GM12878 (cell line): ENCODE measurements around the gene TMEM30A.

ENCODE experiments used
- EP300 ChIP-seq, 2 experiments: fragments of 150-350 bp in 1 of 2; IDR thresholded peaks; 2 replicates each; pipeline ENCODE4 v1.6.1; 2011 to 2012; ENCODE audit warnings: low read depth in 2 of 2, low read length in 2 of 2, borderline replicate concordance in 1 of 2, improper control_type of control experiment in 1 of 2, inconsistent platforms in 1 of 2; ENCODE audit not compliant: control insufficient read depth in 1 of 2
- POLR2A ChIP-seq: IDR thresholded peaks from 2 replicates; pipeline ENCODE4 v1.6.1; 2011; ENCODE audit warnings: low read depth, mild to moderate bottlenecking, low read length
- RCOR1 ChIP-seq: conservative IDR thresholded peaks from 2 replicates; pipeline ENCODE4 v1.6.1; 2012; ENCODE audit warnings: low read depth, low read length, improper control_type of control experiment
- RFX5 ChIP-seq: IDR thresholded peaks from 2 replicates; pipeline ENCODE4 v1.6.1; 2011; ENCODE audit warnings: low read depth, low read length, improper control_type of control experiment
- ZZZ3 ChIP-seq: IDR thresholded peaks from 2 replicates; pipeline ENCODE4 v1.6.1; 2011; ENCODE audit warnings: low read depth; ENCODE audit not compliant: control insufficient read depth, insufficient read length
- TF ChIP-seq, protein P1 (sequence below), 3 experiments: IDR thresholded peaks in 2 of 3; conservative IDR thresholded peaks in 1 of 3; 2 replicates each; pipeline ENCODE4 v1.5.1; 2011; ENCODE audit warnings: low read depth in 3 of 3, low read length in 3 of 3, mild to moderate bottlenecking in 3 of 3, control low read depth in 2 of 3, moderate library complexity in 2 of 3, inconsistent platforms in 1 of 3, mixed read lengths in 1 of 3; ENCODE audit not compliant: control insufficient read depth in 2 of 3, insufficient read depth in 1 of 3; ENCODE audit errors: extremely low read depth in 1 of 3
- TF ChIP-seq, protein P2 (sequence below): IDR thresholded peaks from 2 replicates; pipeline ENCODE4 v1.6.1; 2011; ENCODE audit warnings: mild to moderate bottlenecking, low read depth, low read length, moderate library complexity; ENCODE audit not compliant: insufficient replicate concordance
- TF ChIP-seq, protein P3 (sequence below): IDR thresholded peaks from 2 replicates; pipeline ENCODE4 v1.6.1; 2012; ENCODE audit warnings: low read length, inconsistent platforms

DNA sequence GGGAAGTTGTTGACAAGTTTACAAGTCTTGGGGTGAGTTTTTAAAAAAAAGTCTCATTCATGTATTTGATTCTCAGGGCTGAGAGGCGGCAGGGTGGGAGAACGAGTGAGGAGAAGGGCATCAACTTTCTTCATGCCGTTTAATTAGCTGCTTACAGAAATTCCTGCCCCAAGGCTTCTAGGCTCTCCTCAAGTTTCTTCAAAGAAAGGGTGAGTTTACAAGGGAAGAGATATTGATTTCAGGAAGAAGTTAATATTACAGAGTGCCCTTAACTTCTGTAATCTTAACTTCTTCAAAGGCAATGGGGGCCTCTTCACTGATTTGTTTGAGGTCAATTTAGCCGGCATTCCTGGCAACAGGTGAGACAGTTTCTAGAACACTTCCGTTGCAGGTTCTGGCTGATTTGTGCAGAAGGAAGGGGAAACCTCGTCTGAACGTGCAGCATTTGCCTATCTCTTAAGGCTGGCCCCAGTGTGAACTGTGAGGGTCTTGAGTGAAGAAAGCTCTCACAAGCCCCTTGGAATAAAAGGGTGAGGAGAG, 75.3 kb downstream of the TMEM30A start:
- TF ChIP-seq, protein P1, sequence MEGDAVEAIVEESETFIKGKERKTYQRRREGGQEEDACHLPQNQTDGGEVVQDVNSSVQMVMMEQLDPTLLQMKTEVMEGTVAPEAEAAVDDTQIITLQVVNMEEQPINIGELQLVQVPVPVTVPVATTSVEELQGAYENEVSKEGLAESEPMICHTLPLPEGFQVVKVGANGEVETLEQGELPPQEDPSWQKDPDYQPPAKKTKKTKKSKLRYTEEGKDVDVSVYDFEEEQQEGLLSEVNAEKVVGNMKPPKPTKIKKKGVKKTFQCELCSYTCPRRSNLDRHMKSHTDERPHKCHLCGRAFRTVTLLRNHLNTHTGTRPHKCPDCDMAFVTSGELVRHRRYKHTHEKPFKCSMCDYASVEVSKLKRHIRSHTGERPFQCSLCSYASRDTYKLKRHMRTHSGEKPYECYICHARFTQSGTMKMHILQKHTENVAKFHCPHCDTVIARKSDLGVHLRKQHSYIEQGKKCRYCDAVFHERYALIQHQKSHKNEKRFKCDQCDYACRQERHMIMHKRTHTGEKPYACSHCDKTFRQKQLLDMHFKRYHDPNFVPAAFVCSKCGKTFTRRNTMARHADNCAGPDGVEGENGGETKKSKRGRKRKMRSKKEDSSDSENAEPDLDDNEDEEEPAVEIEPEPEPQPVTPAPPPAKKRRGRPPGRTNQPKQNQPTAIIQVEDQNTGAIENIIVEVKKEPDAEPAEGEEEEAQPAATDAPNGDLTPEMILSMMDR (IDR thresholded peaks at IDR 0.05 in 2 of 3, conservative IDR thresholded peaks at IDR 0.05 in 1 of 3; ENCODE audit: control insufficient read depth in 2 of 3, extremely low read depth in 1 of 3, insufficient read depth in 1 of 3, low read depth in 3 of 3, low read length in 3 of 3), result no peak
- TF ChIP-seq EP300 (IDR thresholded peaks at IDR 0.05; ENCODE audit: borderline replicate concordance in 1 of 2, control insufficient read depth in 1 of 2, low read depth in 2 of 2, low read length in 2 of 2), result no peak
- TF ChIP-seq, protein P2, sequence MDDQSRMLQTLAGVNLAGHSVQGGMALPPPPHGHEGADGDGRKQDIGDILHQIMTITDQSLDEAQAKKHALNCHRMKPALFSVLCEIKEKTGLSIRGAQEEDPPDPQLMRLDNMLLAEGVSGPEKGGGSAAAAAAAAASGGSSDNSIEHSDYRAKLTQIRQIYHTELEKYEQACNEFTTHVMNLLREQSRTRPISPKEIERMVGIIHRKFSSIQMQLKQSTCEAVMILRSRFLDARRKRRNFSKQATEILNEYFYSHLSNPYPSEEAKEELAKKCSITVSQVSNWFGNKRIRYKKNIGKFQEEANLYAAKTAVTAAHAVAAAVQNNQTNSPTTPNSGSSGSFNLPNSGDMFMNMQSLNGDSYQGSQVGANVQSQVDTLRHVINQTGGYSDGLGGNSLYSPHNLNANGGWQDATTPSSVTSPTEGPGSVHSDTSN, result no peak
- no peak for TF ChIP-seq POLR2A
- no peak for TF ChIP-seq ZZZ3
- TF ChIP-seq RFX5, result no peak
- TF ChIP-seq, protein P3, sequence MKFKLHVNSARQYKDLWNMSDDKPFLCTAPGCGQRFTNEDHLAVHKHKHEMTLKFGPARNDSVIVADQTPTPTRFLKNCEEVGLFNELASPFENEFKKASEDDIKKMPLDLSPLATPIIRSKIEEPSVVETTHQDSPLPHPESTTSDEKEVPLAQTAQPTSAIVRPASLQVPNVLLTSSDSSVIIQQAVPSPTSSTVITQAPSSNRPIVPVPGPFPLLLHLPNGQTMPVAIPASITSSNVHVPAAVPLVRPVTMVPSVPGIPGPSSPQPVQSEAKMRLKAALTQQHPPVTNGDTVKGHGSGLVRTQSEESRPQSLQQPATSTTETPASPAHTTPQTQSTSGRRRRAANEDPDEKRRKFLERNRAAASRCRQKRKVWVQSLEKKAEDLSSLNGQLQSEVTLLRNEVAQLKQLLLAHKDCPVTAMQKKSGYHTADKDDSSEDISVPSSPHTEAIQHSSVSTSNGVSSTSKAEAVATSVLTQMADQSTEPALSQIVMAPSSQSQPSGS, result no peak
- no peak for TF ChIP-seq RCOR1
